Keratinocyte (primary cell): ENCODE data around the gene NCAM2. TPM values are rescaled to one million over a fixed set of nuclear protein-coding genes. Genes with fewer than 3 reads are reported as not detected.

Experiments used
- DNase-seq: peaks from one replicate; pipeline ENCODE4 v3.0.0-alpha.2; 2011; ENCODE audit warnings: low read depth, missing footprints, low spot score
- FAIRE-seq: peaks from 2 replicates; lab custom pipeline; 2011; peaks lifted over from hg19 to GRCh38; lab: Jason Lieb, UNC
- H2AFZ ChIP-seq: 2 replicates; pipeline ENCODE4 v1.6.0; 2012; ENCODE audit warnings: low read length, control low read depth, inconsistent platforms; ENCODE audit not compliant: control insufficient read depth
- H3K27ac ChIP-seq: 2 replicates; pipeline ENCODE4 v1.5.1; 2011; ENCODE audit warnings: low read length; ENCODE audit not compliant: control insufficient read depth, insufficient read depth
- H3K27me3 ChIP-seq: 3 replicates; pipeline ENCODE4 v1.6.0; 2011; ENCODE audit warnings: low read length; ENCODE audit not compliant: control insufficient read depth, insufficient read depth; ENCODE audit errors: extremely low read depth
- H3K36me3 ChIP-seq, 2 experiments: 2 replicates in 1 of 2; 3 replicates in 1 of 2; pipeline ENCODE4 v1.5.1; 2011; ENCODE audit warnings: low read length in 2 of 2, mild to moderate bottlenecking in 1 of 2; ENCODE audit not compliant: control insufficient read depth in 2 of 2, insufficient read depth in 2 of 2; ENCODE audit errors: extremely low read depth in 1 of 2
- H3K4me1 ChIP-seq: 3 replicates; pipeline ENCODE4 v1.5.1; 2011; ENCODE audit warnings: low read length; ENCODE audit not compliant: control insufficient read depth, insufficient read depth; ENCODE audit errors: extremely low read depth
- H3K4me2 ChIP-seq: 3 replicates; pipeline ENCODE4 v1.6.0; 2011; ENCODE audit warnings: low read depth, low read length; ENCODE audit not compliant: control insufficient read depth, insufficient read depth; ENCODE audit errors: extremely low read depth
- H3K4me3 ChIP-seq, 3 experiments: fragments of 200-600 bp in 1 of 3; sonication (generic) in 1 of 3; 2 replicates in 2 of 3; 3 replicates in 1 of 3; pipeline ENCODE4 v1.5.1; 2011 to 2016; ENCODE audit warnings: low read length in 3 of 3, mild to moderate bottlenecking in 3 of 3, control low read depth in 2 of 3, inconsistent platforms in 1 of 3, low read depth in 1 of 3, mixed read lengths in 1 of 3, mixed run types in 1 of 3, moderate library complexity in 1 of 3; ENCODE audit not compliant: control insufficient read depth in 2 of 3, insufficient read depth in 2 of 3; ENCODE audit errors: extremely low read depth in 1 of 3
- H3K79me2 ChIP-seq: 2 replicates; pipeline ENCODE4 v1.6.0; 2012; ENCODE audit warnings: low read length; ENCODE audit not compliant: control insufficient read depth, insufficient read depth
- H3K9ac ChIP-seq: 3 replicates; pipeline ENCODE4 v1.6.0; 2011; ENCODE audit warnings: low read length; ENCODE audit not compliant: control insufficient read depth, insufficient read depth; ENCODE audit errors: extremely low read depth
- H3K9me1 ChIP-seq: 3 replicates; pipeline ENCODE4 v1.6.0; 2011; ENCODE audit warnings: low read length; ENCODE audit not compliant: control insufficient read depth, insufficient read depth; ENCODE audit errors: extremely low read depth
- H3K9me3 ChIP-seq: 2 replicates; pipeline ENCODE4 v1.5.1; 2012; ENCODE audit warnings: low read depth, low read length; ENCODE audit not compliant: control insufficient read depth
- H4K20me1 ChIP-seq: 3 replicates; pipeline ENCODE4 v1.6.0; 2011; ENCODE audit warnings: low read length; ENCODE audit not compliant: control insufficient read depth, insufficient read depth; ENCODE audit errors: extremely low read depth
- EZH2 ChIP-seq: IDR thresholded peaks from one replicate; pipeline ENCODE4 v1.6.1; 2012; ENCODE audit warnings: inconsistent platforms, mild to moderate bottlenecking, low read length, moderate library complexity
- dilution Hi-C: fragments of 300-500 bp; cut with MboI; formaldehyde crosslinking; loops from one replicate; pipeline ENCODE4 v1.7.0; 2020; ENCODE audit warnings: low sequenced_read_pairs; ENCODE audit not compliant: extremely low pct_ligation_motif_present
- polyA plus RNA-seq, 5 experiments: library from polyadenylated mRNA; depleted of rRNA in 3 of 5; stranded (reverse) in 3 of 5; stranded (forward) in 1 of 5; unstranded in 1 of 5; fragments of >200 nt; gene quantifications; 1 replicate in 1 of 5; 2 replicates in 3 of 5; 3 replicates in 1 of 5; pipeline versions ENCODE4 v1.2.1 to v1.2.3, GENCODE V29; 2011 to 2012; ENCODE audit warnings: missing spikeins in 2 of 5, low read depth in 1 of 5, low replicate concordance in 1 of 5
- TF ChIP-seq, protein P1 (sequence below), 3 experiments: IDR thresholded peaks in 1 of 3; conservative IDR thresholded peaks in 1 of 3; optimal IDR thresholded peaks in 1 of 3; 2 replicates in 2 of 3; 3 replicates in 1 of 3; pipeline versions ENCODE3 to v1.5.1; 2011; ENCODE audit warnings: low read length in 3 of 3, mild to moderate bottlenecking in 3 of 3, moderate library complexity in 2 of 3, control low read depth in 1 of 3, inconsistent platforms in 1 of 3; ENCODE audit not compliant: insufficient read depth in 2 of 3; ENCODE audit errors: extremely low read depth in 1 of 3

NCAM2 gene
- polyA plus RNA-seq, 1 donor (not counting 4 experiments of a cell fraction or from before 2014, with no cell fraction given), result 0.16 TPM

DNA sequence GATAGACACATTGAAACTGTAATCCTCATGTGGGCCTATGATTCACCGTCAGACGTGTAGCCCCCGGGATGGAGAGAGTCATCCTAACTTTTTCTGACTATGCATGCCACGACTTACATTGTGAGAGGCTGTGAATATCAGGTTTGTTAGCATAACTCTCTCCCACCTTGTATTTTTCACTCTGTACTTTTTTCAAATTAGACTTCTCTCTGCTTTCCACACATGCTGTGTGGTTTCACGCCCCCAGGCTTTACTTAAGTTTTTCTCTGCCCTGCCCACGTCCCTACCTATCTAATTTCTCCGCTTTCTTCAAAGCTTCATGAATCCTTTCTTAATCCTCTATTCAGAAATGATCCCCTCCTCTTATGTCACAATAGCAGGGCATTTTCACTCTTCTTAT lies 3.4 kb upstream of the NCAM2 start:
- Histone ChIP-seq H4K20me1 (no peaks in the 10 kb centered on the region), H3K79me2 (no peaks in the 10 kb centered on the region), H3K27ac (no peak overlapping the region), H3K9ac (no peak overlapping the region), H3K9me1 (no peaks in the 10 kb centered on the region), H2AFZ (no peak overlapping the region), H3K4me2 (no peak overlapping the region), H3K27me3 (peaks cover 18% of the 10 kb centered on the region), H3K4me1 (no peaks in the 10 kb centered on the region), H3K36me3 (no peaks in the 10 kb centered on the region), H3K9me3 (no peaks in the 10 kb centered on the region), H3K4me3 (no peak overlapping the region)
- FAIRE-seq (no peak), DNase-seq (no peak)
- dilution Hi-C loops, result no loop called here
- TF ChIP-seq EZH2, result no peak
- TF ChIP-seq, protein P1, sequence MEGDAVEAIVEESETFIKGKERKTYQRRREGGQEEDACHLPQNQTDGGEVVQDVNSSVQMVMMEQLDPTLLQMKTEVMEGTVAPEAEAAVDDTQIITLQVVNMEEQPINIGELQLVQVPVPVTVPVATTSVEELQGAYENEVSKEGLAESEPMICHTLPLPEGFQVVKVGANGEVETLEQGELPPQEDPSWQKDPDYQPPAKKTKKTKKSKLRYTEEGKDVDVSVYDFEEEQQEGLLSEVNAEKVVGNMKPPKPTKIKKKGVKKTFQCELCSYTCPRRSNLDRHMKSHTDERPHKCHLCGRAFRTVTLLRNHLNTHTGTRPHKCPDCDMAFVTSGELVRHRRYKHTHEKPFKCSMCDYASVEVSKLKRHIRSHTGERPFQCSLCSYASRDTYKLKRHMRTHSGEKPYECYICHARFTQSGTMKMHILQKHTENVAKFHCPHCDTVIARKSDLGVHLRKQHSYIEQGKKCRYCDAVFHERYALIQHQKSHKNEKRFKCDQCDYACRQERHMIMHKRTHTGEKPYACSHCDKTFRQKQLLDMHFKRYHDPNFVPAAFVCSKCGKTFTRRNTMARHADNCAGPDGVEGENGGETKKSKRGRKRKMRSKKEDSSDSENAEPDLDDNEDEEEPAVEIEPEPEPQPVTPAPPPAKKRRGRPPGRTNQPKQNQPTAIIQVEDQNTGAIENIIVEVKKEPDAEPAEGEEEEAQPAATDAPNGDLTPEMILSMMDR (optimal IDR thresholded peaks at IDR 0.05 in 1 of 3, IDR thresholded peaks at IDR 0.05 in 1 of 3, conservative IDR thresholded peaks at IDR 0.05 in 1 of 3; ENCODE audit: extremely low read depth in 1 of 3, insufficient read depth in 2 of 3, low read length in 3 of 3), result no peak

DNA sequence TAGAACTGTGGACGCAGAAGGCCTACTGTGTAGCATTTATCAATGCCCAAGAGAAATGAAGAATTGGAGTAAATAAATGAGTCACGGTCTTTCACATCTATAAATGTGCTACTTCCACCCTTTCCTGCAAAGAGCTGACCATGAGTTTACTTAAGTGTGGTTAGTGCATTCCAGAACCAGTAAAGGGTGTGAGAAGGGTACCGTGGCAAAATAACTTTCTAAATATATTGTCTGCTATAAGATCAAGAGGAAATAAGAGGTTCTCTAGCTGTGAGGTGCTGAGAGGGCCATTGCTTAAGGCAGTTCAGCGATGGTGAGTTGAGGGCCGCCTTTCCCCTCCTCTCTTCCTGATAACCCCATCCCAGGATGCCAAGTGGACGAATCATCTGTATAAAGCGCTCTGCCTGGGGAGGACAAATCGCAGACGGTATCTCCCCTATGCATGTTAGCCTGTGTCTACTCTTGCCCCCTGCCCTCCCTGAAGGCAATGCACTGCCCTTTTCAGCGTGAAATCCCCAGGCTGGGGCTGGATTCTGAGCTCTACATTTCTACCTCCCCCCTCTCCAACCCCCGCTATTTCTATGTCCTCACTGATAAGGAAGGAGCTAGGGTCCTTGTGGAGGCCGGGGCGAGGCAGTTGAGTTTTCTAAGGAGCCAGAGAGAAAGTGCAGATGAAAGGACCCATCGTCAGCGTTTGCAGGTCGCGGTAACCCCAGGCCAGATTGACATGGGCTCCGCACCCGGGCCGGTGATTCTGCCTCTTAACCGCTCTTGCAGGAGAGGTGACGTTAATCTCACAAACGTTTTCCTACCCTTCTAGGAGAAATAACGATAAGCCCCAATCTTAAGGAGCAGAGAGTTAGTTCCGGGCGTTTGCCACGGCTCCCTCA lies 1.5 kb upstream of the NCAM2 start:
- H3K9me1 ChIP-seq, result no peaks in the 10 kb centered on the region
- H3K27me3 ChIP-seq, result peaks cover 18% of the 10 kb centered on the region
- no peak overlapping the region for H3K27ac ChIP-seq
- no peak for TF ChIP-seq EZH2
- TF ChIP-seq, protein P1 (optimal IDR thresholded peaks at IDR 0.05 in 1 of 3, IDR thresholded peaks at IDR 0.05 in 1 of 3, conservative IDR thresholded peaks at IDR 0.05 in 1 of 3; ENCODE audit: extremely low read depth in 1 of 3, insufficient read depth in 2 of 3, low read length in 3 of 3), result no peak
- H3K36me3 ChIP-seq, result no peaks in the 10 kb centered on the region
- H3K4me2 ChIP-seq, result no peak overlapping the region
- H4K20me1 ChIP-seq, result no peaks in the 10 kb centered on the region
- H3K4me3 ChIP-seq, result no peak overlapping the region
- dilution Hi-C loops, result no loop called here
- H3K79me2 ChIP-seq, result no peaks in the 10 kb centered on the region
- no peaks in the 10 kb centered on the region for H3K9me3 ChIP-seq
- no peaks in the 10 kb centered on the region for H3K4me1 ChIP-seq
- FAIRE-seq, result no peak
- H3K9ac ChIP-seq, result no peak overlapping the region
- DNase-seq, result no peak
- H2AFZ ChIP-seq, result no peak overlapping the region
